GM10248 (cell line): ENCODE measurements around the gene TWIST1.

ENCODE experiments used
- CTCF ChIA-PET: fragments of 300-600 bp; sonication (Branson Sonifier 250); formaldehyde crosslinking; extraction: SDS; loops from one replicate; lab custom pipeline; 2021; ENCODE audit warnings: antibody characterized with exemption; lab: Yijun Ruan, JAX
- POLR2A ChIA-PET: fragments of 350-650 bp; sonication (Branson Sonifier 250); formaldehyde crosslinking; extraction: SDS; loops from one replicate; lab custom pipeline; 2020; ENCODE audit warnings: antibody characterized with exemption; lab: Yijun Ruan, JAX
- DNase-seq: peaks from one replicate; pipeline ENCODE4 v3.0.0; 2012; ENCODE audit errors: extremely low spot score
- TF ChIP-seq, protein P1 (sequence below): IDR thresholded peaks from 2 replicates; pipeline ENCODE4 v1.5.1; 2012; ENCODE audit warnings: mild to moderate bottlenecking, low read depth; ENCODE audit errors: extremely low read depth, missing control alignments, control extremely low read depth

The TWIST1 gene

DNA sequence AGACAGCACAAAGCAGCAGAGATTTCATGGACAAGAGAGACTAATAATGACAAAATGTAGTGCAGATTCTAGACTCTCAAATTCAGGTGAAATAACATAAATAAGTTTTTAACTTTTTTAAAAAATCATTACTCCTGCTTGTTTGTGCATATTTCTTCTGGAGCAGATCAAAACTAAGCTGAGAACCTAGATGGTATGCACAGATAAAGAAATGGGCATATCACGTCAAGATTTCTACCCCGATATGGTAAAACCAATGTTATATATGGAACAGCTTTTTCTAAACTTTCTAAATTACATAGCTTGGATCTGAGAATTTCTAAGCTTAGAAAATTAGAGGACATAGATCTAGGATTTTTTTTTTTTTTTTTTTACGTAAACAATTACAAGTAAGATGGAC lies 18.2 kb downstream of the TWIST1 start:
- TF ChIP-seq, protein P1, sequence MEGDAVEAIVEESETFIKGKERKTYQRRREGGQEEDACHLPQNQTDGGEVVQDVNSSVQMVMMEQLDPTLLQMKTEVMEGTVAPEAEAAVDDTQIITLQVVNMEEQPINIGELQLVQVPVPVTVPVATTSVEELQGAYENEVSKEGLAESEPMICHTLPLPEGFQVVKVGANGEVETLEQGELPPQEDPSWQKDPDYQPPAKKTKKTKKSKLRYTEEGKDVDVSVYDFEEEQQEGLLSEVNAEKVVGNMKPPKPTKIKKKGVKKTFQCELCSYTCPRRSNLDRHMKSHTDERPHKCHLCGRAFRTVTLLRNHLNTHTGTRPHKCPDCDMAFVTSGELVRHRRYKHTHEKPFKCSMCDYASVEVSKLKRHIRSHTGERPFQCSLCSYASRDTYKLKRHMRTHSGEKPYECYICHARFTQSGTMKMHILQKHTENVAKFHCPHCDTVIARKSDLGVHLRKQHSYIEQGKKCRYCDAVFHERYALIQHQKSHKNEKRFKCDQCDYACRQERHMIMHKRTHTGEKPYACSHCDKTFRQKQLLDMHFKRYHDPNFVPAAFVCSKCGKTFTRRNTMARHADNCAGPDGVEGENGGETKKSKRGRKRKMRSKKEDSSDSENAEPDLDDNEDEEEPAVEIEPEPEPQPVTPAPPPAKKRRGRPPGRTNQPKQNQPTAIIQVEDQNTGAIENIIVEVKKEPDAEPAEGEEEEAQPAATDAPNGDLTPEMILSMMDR, result no peak
- no peak for DNase-seq
- POLR2A ChIA-PET, result interaction anchor here (0.7 kb wide), 1 partner anchor 147 kb away, joined by 3 read pairs; no protein-coding TSS in a partner anchor
- CTCF ChIA-PET, result interaction anchor here (1.4 to 1.7 kb wide), 2 partner anchors 11 to 748 kb away, joined by 3 to 6 read pairs; no protein-coding TSS in a partner anchor

GRCh38 chr7:19098510-19098909 lies 18.9 kb downstream of the TWIST1 start:
- POLR2A ChIA-PET, result no interaction called here

GRCh38 chr7:19097165-19098055 lies 20.0 kb downstream of the TWIST1 start:
- CTCF ChIA-PET, result interaction anchor here (1.1 kb wide), 1 partner anchor 23 kb away, joined by 3 read pairs; no protein-coding TSS in a partner anchor
- POLR2A ChIA-PET, result no interaction called here

More at GRCh38 chr7:19098510-19098909, 18.9 kb downstream of the TWIST1 start:
- no peak for DNase-seq
- CTCF ChIA-PET, result interaction anchor here (1.4 kb wide), 1 partner anchor 747 kb away, joined by 3 read pairs; no protein-coding TSS in a partner anchor
- TF ChIP-seq, protein P1, result no peak

GRCh38 chr7:19095353-19095860 lies 22.0 kb downstream of the TWIST1 start:
- POLR2A ChIA-PET, result no interaction called here
- no peak for DNase-seq
- CTCF ChIA-PET, result no interaction called here
- TF ChIP-seq, protein P1, result no peak

More at GRCh38 chr7:19097165-19098055, 20.0 kb downstream of the TWIST1 start:
- no peak for DNase-seq
- TF ChIP-seq, protein P1, result no peak

- ChIA-PET CTCF (interaction anchor here (0.9 kb wide), 1 partner anchor 11 kb away, joined by 3 read pairs; no protein-coding TSS in a partner anchor), POLR2A (no interaction called here)
- TF ChIP-seq, protein P1, result no peak
- no peak for DNase-seq
These were observed 22.7 kb downstream of the TWIST1 start for GRCh38 chr7:19094598-19095352.

GRCh38 chr7:19094138-19094537 lies 23.3 kb downstream of the TWIST1 start:
- no peak for DNase-seq
- CTCF ChIA-PET, result interaction anchor here (0.9 kb wide), 1 partner anchor 11 kb away, joined by 3 read pairs; no protein-coding TSS in a partner anchor
- TF ChIP-seq, protein P1, result no peak
- POLR2A ChIA-PET, result no interaction called here
